ENCODE data around the gene NHSL1.

NHSL1 gene, protein sequence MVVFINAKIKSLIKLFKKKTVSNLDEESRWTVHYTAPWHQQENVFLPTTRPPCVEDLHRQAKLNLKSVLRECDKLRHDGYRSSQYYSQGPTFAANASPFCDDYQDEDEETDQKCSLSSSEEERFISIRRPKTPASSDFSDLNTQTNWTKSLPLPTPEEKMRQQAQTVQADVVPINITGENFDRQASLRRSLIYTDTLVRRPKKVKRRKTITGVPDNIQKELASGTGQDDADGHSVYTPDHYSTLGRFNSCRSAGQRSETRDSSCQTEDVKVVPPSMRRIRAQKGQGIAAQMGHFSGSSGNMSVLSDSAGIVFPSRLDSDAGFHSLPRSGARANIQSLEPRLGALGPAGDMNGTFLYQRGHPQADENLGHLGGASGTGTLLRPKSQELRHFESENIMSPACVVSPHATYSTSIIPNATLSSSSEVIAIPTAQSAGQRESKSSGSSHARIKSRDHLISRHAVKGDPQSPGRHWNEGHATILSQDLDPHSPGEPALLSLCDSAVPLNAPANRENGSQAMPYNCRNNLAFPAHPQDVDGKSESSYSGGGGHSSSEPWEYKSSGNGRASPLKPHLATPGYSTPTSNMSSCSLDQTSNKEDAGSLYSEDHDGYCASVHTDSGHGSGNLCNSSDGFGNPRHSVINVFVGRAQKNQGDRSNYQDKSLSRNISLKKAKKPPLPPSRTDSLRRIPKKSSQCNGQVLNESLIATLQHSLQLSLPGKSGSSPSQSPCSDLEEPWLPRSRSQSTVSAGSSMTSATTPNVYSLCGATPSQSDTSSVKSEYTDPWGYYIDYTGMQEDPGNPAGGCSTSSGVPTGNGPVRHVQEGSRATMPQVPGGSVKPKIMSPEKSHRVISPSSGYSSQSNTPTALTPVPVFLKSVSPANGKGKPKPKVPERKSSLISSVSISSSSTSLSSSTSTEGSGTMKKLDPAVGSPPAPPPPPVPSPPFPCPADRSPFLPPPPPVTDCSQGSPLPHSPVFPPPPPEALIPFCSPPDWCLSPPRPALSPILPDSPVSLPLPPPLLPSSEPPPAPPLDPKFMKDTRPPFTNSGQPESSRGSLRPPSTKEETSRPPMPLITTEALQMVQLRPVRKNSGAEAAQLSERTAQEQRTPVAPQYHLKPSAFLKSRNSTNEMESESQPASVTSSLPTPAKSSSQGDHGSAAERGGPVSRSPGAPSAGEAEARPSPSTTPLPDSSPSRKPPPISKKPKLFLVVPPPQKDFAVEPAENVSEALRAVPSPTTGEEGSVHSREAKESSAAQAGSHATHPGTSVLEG (N-terminal part only)

GRCh38 chr6:138499303-138500018 lies at the start of gene NHSL1:
NHSL1 (minus strand) TSS chr6:138499494; CDS start chr6:138499290, 204 bp downstream.
- DNase-seq: peak; percentile 97

GRCh38 chr6:138546733-138547185 lies 47.5 kb upstream of the NHSL1 start:
- peak; percentile 94 for DNase-seq

DNA sequence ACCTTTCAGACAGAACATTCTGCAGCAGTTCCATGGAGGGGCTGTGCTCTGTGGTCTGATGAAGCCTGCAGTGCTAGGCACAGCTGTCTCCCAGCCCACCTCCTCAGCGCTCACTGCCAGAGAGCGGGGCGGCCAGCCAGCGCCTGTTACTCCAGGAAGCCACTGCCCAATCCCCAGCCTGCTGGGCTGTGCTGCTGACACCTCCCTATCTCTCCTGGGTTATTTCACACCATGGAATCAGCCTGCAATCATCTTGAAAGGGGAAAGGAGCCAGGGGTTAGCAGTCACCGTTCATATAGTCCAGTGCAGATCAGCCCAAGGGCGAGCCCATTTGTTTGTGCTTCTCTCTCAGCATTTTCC lies 46.3 kb upstream of the NHSL1 start:
- peak; percentile 90 for DNase-seq

GRCh38 chr6:138544501-138544900 lies 45.2 kb upstream of the NHSL1 start:
- DNase-seq: no peak

GRCh38 chr6:138543657-138544056 lies 44.4 kb upstream of the NHSL1 start:
- DNase-seq: no peak

GRCh38 chr6:138541823-138542481 lies 42.7 kb upstream of the NHSL1 start:
- DNase-seq: peak; percentile 50

- DNase-seq: no peak
Measured at GRCh38 chr6:138540468-138540867, 41.2 kb upstream of the NHSL1 start.

- DNase-seq: no peak
Measured at GRCh38 chr6:138539876-138540275, 40.6 kb upstream of the NHSL1 start.

- no peak for DNase-seq
Measured at GRCh38 chr6:138538390-138539031, 39.2 kb upstream of the NHSL1 start.

DNA sequence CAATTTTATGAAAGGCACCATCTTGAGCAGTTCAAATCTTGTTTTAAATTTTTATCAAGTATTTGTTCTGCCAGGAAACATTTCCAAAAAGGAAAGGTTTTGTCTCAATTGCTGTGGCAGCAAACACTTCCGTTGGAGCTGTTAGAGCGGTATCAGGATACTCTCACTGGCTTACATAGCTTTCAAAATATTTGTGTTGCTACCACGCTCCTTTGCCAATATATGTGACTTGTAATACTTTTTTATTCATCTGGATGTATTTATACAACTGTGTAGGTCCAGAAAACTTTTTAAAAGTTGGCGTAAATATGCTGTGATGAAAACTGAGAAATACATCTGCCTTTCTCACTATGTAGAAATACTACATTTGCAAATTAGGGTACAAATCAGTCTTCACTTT lies 37.8 kb upstream of the NHSL1 start:
- no peak for DNase-seq

DNA sequence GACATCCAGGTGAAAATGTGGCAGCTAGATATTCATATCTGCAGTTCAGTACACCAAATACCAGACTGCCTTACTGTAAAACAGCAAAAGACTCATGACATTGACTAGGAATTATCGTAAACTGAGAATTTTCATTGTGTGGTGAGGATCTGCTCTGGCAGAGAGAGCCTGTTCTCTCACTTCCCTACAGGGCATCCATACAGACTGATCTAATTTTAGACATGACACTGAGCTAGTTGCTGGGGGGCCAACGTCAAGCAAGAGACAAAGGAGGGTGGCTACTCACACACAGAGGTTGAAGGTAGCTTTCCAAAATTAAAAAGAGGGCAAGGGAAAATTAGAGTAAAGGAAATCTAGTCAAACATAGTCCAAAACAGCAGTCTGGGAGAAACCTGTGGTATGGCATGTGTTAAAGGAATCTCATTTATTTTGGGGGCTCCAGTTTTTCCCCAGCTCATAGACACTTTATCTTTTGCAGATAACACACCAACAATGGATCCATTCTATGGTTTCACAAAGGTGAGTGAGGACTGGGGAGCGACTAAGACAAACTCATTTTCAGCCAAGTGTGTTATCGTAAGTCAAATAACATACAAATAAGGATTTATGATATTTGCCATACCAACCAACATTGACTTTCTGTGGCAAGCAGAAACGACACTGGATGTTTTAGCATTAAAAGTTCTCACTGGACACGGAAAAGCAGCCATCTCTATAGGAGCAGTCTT lies 36.6 kb upstream of the NHSL1 start:
- DNase-seq: no peak

- no peak for DNase-seq
Measured at GRCh38 chr6:138533667-138534066, 34.4 kb upstream of the NHSL1 start.

DNA sequence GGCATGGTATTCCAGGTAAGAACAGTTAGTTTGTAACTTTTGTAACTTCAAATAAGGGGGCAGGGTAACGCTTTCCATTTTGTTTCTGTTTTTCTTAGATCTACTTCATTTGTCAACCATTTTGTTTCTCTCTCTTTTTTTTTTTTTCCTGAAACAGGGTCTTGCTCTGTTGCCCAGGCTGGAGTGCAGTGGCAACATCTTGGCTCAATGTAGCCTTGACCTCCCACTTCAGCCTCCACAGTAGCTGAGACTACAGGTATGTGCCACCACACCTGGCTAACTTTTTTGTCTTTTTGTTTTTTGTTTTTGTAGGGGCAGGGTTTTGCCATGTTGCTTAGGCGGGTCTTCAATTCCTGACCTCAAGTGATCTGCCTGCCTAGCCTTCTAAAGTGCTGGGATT lies 32.1 kb upstream of the NHSL1 start:
- no peak for DNase-seq

DNA sequence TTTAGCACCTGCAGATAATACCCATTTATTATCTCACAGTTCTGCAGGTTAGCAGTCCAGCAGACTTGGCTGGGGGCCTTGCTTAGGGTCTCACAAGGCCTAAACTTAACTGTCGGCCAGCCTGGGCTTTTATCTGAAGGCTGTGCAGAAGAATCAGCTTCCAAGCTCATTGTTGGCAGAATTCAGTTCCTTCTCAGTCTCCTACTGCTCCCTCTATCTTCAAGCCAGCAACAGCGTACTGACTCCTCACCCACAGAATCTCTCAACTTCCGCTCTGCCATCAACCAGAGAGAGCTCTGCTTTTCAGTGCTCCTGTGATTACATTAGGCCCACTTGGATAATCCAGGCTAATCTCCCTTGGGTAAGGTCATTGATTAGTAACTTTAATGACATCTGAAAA lies 30.2 kb upstream of the NHSL1 start:
- DNase-seq: no peak

- peak; percentile 8 for DNase-seq
Measured at GRCh38 chr6:138528956-138529355, 29.7 kb upstream of the NHSL1 start.

DNA sequence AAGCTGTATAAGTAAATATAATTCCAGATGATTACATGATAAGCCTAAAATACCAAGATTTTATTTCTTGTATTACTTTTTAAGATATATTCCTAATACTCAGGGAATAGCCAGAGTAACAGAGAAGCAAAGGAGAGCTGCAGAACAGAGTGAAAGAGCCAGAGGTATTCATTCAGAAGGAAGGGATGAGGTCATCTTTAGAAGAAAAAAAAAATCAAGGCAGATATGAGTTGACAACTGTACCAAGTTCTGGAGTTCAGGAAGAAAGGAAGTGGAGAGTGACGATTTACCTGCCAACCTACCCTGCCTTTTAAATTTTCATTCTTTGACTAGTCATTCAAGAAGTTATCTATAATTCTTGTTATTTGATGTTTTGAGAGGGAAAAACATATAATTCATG lies 28.8 kb upstream of the NHSL1 start:
- peak; percentile 48 for DNase-seq

GRCh38 chr6:138527411-138528088 lies 28.3 kb upstream of the NHSL1 start:
- DNase-seq: peak; percentile 29

DNA sequence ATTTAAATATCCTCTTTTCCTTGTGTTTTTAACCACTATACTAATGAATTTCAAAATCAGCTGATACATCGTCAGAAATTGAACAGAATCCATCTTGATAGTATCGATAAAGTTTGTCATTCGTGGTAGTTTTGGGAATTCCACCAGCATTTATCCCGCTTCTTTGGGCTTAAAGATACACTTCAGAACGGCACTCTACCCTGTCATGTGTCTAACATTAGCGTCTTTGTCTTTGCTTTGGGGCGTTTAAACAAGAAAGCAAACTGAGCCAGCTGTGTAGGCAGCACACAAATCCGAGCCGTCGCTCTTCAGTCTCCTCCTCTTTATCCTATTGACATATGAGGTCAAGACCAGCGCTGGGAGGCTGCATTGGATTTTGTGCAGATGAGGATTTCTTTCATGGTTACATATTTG lies 27.5 kb upstream of the NHSL1 start:
- DNase-seq: peak; percentile 93

DNA sequence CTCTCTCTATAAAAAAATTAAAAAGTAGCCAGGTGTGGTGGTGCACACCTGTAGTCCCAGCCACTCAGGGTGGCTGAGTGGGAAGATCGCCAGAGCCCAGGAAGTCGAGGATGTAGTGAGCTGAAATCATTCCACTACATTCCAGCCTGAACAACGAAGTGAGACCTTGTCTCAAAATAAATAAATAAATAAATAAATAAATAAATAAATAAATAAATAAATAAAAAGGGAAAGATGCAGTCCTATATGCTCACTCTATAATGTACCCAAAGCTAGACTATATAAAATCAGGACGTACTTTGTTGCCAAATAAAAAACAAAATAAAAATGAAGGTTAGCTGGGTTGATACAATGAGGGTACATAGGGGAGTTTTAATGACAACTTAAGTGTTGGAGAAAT lies 26.1 kb upstream of the NHSL1 start:
- no peak for DNase-seq

GRCh38 chr6:138524526-138524925 lies 25.2 kb upstream of the NHSL1 start:
- DNase-seq: no peak
